HG03135 (cell line): ENCODE results near the gene SHH.
"Not testable (repeated sequence)": the region's sequence is repeated elsewhere in the genome, so short reads cannot be mapped to it uniquely, and the experiment has no call there.

Experiments used
- ATAC-seq: cut with Tn5 transposase; IDR thresholded peaks from one replicate; pipeline ENCODE4 v1.9.1; 2021; ENCODE audit warnings: mild to moderate bottlenecking, moderate library complexity; ENCODE audit not compliant: unreplicated experiment

Gene SHH

DNA sequence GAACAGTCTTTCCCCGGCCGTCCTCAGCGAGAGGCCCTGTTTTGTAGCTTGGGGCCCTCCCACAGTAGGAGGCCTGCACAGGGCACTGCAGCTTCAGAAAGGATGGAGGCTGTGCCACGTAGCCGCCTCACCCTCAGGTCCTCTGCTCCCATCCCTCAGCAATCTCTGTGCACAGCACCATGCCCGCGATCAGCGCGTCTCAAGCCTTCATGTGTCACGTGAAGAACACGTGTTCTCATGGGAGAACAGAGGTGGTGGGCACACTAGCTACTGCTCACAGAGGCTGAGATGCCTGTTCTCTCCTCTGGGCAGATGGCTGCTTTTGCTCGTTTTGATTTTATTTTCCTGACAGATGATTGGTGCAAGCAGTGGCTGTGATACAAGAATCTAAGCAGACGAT lies 8.5 kb upstream of the SHH start:
- no peak for ATAC-seq

- no peak for ATAC-seq
Observed at GRCh38 chr7:155820246-155820645, 8.0 kb upstream of the SHH start.

DNA sequence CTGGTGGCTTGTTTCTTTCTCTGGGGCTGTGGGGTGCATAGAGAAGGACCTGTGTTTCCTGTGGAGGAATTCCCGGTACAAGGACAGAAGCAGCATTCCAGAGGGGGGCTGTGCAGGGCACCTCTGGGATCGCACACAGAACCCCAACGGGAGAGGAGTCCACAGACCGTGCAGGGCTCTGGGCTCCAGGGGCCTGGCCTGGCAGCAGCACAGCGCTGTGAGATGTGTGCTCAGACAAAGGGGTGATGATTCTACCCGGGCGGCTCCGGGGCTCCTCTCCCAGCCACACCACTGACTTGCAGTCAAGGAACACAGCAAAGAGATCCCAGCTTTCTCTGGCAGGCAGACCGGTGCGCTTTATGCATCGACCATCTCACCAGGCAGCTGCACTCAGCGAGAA lies 6.9 kb upstream of the SHH start:
- no peak for ATAC-seq

DNA sequence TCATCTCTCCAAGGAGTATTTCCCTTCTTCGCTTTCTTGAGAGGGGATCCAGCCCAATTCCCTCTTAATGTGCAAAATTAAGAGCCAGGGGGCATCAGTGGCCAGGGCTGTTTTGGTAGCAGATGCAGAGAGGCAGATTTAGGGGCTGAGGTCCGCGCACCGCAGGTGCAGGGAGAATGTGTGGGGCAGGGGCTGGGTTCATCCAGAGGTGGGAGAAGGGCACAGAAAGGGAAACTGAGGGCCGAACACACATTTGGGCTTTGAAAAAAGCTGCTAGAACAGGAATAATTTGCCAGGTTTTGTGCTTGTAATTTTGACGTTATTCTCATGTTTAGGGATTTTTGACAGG lies 6.5 kb upstream of the SHH start:
- no peak for ATAC-seq

GRCh38 chr7:155818154-155818819 lies 6.0 kb upstream of the SHH start:
- ATAC-seq, result no peak

DNA sequence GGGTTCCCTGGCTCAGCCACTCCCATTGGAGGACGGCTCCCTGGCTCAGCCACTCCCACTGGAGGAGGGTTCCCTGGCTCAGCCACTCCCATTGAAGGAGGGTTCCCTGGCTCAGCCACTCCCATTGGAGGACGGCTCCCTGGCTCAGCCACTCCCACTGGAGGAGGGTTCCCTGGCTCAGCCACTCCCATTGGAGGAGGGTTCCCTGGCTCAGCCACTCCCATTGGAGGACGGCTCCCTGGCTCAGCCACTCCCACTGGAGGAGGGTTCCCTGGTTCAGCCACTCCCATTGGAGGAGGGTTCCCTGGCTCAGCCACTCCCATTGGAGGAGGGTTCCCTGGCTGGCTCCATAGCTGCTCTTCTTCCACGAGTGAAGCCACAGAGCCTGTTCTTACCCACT lies 5.3 kb upstream of the SHH start:
- not testable (repeated sequence) for ATAC-seq

GRCh38 chr7:155816996-155817395 lies 4.7 kb upstream of the SHH start:
- no peak for ATAC-seq

DNA sequence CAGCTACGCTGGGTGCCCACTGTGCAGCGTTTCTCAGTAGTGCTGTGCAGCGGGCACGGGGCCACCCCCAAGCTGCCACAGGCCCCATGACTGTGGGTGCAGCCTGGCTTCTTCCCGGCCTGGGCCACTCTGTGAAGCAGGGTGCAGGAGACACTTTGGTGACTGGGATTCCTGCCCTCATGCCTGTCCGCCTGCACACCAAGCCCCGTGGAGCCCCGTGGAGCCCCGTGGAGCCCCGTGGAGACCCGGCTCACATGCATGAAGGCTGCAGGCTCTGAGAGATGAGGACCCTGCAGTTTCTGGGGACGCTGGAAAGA lies 3.9 kb upstream of the SHH start:
- no peak for ATAC-seq

DNA sequence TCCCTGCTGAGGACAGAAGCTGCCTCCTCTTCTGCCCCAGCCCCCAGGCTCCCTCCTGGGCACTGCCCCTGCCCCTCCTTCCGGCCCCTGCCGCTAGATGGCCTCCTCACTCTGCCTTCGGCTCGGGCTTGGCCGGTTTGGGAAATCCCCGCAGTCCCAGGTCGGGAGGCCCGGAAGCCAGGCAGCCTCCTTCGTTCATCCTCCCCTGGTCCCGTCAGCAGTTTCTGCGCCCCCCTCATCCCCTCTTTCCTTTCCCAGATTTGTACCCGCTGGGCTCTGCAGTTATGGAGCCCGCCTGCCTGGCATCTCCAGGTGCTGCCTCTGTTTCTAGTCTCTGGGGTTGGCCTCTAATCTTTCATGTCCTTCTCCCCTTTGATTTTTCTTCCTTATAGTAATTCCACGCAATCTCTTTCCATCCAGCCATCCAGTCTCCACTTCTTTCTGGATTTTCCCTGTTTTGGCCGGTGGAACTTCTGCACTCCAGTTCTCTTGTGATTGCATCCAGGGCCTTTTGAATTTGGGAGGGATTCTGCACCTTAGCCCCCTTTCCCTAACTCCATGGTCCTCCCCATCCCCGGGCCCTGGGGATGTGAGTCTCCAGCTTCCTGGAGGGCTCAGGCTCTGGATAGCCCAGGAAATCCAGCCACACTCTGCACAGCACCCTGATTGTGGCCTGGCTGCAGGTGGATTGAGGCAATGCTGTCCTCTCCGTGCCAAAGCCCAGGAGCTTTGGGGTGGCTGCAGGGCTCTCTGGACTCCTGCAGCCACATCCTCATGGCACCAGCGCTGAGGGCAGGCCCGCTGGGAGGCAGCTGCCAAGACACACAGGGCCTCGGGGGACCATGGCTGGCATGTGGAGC lies 3.3 kb upstream of the SHH start:
- peak; percentile 81 for ATAC-seq

- no peak for ATAC-seq
Observed at GRCh38 chr7:155814316-155815276, 2.3 kb upstream of the SHH start.

DNA sequence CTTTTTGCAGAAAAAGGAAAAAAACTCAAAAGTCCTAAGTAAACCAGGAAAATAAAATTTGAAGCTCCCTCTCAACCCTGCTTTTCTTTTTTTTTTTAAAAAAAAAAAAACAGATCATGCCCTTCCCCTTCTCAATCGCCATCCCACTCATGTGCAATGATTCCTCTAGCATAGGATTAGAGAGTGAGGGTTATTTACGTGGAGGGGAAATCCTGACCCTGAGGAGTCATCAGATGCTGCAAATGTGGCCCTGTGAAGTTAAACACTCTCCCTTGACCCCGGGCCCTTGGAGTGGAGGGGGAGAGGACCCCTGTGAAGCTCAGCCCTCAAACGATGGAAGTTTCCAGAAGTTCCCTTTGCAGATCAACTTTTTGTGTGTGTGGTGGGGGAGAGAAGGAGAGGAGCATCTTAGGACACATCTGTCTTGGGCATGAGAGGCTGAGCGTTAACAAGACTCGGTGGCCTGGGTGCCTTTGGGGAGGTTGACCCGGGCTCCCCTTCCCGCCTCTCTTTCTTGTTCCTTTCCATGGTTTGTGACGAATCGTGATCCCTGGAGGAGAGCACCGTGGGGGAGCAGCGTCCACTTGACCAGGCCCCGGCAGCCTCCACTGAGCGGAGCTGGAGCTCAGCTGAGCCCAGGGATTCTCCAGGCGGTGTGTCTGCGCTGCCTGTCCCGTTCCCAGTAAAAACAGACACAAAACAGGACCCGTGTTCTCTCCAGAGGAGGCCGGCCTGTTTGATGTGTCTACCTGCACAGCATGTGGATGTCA lies 1.5 kb upstream of the SHH start:
- ATAC-seq, result no peak

DNA sequence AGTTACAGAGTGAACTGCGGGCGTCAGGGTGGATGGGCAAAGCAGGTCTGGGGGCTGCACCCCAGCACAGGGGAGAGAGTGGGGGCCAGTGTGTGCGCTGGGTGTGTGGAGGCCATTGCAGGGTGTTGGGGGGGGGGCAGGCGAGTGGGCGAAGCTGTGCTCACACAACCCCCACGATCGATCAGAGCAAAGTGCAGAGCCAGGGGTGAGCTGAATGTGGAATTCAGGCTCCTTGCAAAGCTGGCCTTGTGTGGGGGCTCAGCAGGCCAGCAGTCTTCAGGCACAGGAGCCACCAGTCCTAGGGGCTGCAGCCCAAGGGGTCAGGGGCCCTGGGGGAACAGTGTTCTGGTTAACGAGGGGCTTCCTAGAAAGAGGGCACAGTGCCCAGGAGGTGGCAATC lies 862 bp upstream of the SHH start:
- no peak for ATAC-seq

DNA sequence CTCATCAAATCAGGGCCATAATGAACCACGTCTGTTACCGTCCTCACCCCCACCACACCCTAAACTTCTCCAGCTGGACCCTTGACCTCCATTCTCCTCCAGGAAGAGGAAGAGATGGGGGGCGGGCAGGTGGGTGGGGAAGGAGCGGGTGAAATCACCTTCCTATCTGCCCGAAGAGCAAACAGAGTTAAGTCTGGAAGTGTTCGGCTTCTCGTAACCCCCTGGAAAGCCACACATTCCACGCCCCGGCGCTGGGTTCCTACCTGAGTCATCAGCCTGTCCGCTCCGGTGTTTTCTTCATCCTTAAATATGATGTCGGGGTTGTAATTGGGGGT lies 736 bp downstream of the SHH start:
- no peak for ATAC-seq

DNA sequence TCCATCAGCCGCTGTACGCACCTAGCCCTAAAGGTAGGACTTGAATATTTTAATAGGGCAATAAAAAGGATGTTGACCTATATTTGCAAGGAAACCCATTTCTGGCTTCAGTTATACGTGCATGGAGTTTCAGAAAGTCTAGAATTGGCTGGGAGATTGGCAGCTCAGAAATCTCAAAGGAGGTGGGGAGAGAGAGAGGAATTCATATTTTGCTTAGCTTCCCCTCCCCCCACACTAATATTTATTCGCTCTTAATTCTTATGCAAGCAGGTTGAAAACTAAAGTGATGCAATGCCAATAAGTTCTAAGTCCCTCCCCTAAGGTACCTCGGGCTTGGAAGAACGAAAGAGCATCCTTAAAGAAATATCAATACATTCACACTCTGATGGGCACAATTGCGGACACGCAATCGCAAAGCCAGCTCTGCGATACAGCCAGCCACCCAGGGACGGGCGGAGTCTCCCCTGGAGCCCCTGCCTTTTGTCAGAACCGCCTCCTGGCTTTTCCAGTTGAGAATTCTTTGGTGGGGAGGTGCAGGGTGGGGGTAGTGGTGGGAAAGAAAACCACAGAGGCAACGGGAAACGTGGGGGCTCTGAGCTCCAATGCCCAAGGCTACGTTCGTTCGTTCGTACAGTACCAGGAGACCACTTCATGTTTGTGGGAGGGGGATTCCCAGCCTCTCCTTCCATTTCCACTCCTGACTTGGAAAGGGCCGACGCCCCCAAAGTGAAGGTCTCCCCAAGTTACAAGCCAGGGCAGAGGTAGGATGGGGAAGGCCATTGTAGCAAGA lies 1.3 kb downstream of the SHH start:
- no peak for ATAC-seq

GRCh38 chr7:155809947-155810769 lies 2.1 kb downstream of the SHH start:
- no peak for ATAC-seq

- ATAC-seq, result no peak
Observed at GRCh38 chr7:155809332-155809946, 2.8 kb downstream of the SHH start.

DNA sequence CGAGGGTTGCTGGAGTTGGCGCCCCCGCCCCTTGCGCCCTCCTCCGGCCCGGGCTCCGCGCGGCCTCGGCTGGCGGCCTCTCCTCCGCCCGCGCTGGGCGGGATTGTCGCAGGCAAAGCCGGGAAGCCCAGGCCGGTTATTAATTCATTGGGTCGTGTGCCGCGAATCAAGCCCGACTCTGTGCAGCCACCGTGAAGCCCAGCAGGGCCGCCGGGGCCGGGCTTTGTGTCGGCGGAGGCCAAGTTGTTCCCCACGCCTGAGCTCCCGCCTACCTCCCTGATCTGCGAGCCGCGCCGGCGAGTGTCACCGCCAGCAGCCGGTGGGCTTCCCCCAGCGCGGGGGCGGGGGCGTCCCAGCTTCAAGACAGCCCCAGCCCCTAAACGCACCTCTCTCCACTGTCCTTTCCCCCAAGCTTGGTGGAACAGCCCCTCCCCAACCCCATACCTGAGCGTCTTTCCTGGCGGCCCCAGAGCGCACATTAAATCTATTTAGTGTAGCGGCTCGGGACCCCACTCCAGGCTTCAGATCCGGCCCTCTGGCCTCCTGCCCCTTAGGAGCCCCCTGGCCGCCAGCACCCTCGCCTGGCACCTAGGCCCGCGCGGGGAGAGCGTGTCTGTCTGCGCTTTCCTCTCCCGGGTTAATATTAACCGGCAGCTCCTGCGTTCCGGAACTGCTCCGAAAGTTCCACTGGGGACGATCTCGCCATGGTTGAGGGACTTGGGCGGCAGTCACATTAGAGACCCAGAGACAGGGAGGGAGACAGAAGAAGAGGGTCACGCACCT lies 3.5 kb downstream of the SHH start:
- no peak for ATAC-seq
